ENCODE results near the gene UXS1. TPM values are rescaled to one million over a fixed set of nuclear protein-coding genes. Genes with fewer than 3 reads are reported as not detected.

Gene UXS1
- total and polyA plus RNA-seq, 2 donors (not counting 3 experiments of a cell fraction or from before 2014, with no cell fraction given) = 34.2 to 43.2 TPM

DNA sequence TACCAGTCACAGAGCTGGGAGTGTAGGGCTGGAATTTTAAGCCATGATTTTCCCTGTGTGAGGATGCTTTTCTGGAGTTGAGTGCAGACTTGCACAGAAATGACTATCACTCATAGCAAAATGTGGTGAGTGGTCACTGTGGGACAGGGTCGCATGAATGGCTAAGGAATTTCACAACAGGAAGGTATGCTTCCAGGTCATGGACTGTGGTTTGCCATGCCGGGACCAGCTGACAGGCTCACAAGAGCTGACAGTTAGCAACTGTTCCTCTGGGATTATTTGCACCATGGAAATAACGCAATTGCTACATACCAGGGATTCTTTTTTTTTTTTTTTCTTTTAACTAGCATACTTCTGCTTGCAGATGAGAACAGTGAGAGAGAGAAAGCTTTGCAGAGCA is 3.8 kb upstream of the UXS1 start:
- intact Hi-C loops (cut with micrococcal nuclease) (loop anchor here (10.0 kb wide), 2 partner anchors 803 to 873 kb away; partner anchors contain the start of genes FHL2 and TGFBRAP1), dilution Hi-C loops (cut with MboI; ENCODE audit: extremely low pct_ligation_motif_present, low sequenced_read_pairs) (no loop called here)
- no peak for TF ChIP-seq GATA2 (IDR thresholded peaks at IDR 0.05; ENCODE audit: insufficient read depth, insufficient read length, low read depth, low read length)
- TF ChIP-seq JUN (IDR thresholded peaks at IDR 0.05; ENCODE audit: borderline replicate concordance, insufficient read depth, insufficient read length, low read depth) = no peak
- Histone ChIP-seq H4K20me1 (replicated peaks; ENCODE audit: control insufficient read depth, extremely low read depth, insufficient read depth, low read length) (no peaks in the 10 kb centered on the region), H3K79me2 (ENCODE audit: control insufficient read depth, insufficient read depth, low read length) (no peaks in the 10 kb centered on the region), H3K9ac (replicated peaks; ENCODE audit: extremely low read depth, insufficient read depth, low read length) (no peak overlapping the region), H3K9me3 (replicated peaks; ENCODE audit: control insufficient read depth, insufficient read depth, low read length) (no peaks in the 10 kb centered on the region), H3K27ac (ENCODE audit: insufficient read depth, low read depth, low read length) (no peak overlapping the region), H3K4me1 (ENCODE audit: control insufficient read depth, extremely low read depth, insufficient read depth, low read length) (peaks cover 8% of the 10 kb centered on the region), H3K27me3 (ENCODE audit: control insufficient read depth in 2 of 2, insufficient read depth in 2 of 2, low read length in 2 of 2) (peaks cover 2 to 12% of the 10 kb centered on the region in 2 experiments), H3K4me3 (replicated peaks in 1 of 3; ENCODE audit: insufficient read depth in 1 of 3, low read depth in 1 of 3, low read length in 3 of 3) (no peak overlapping the region), H3K9me1 (replicated peaks; ENCODE audit: control insufficient read depth, extremely low read depth, insufficient read depth, low read length) (no peaks in the 10 kb centered on the region), H3K36me3 (ENCODE audit: control insufficient read depth in 2 of 2, extremely low read depth in 1 of 2, insufficient read depth in 2 of 2, low read length in 2 of 2) (no peaks in the 10 kb centered on the region), H3K4me2 (ENCODE audit: insufficient read depth, low read length) (no peak overlapping the region), H2AFZ (ENCODE audit: low read depth, low read length) (no peak overlapping the region)
- FAIRE-seq (no peak), DNase-seq (ENCODE audit: low read depth, low spot score) (no peak)
- no TSS peak for BruUV-seq (replicated peaks)
- POLR2A ChIA-PET = no interaction called here
- CTCF ChIA-PET = no interaction called here

DNA sequence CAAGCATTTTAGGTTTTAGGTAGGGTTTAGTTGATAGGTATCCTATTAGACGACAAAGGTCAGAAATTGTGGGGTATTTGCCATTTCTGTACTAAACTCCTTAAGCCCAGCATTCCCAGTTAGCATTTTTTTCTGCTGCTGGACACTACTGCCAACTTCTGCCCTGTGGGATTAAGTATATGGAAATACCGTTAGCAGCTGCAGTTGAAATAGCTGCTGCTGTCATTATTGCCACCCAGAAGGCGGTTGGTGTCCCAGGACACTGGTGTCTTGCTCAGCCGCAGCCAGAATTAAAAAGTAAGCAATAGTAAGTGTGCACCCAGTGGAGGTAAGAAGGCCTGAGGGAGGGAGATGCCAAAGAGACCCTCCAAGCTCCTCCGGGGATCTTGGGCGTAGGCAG is 1.9 kb upstream of the UXS1 start:
- Histone ChIP-seq H4K20me1 (replicated peaks; ENCODE audit: control insufficient read depth, extremely low read depth, insufficient read depth, low read length) (no peaks in the 10 kb centered on the region), H3K36me3 (ENCODE audit: control insufficient read depth in 2 of 2, extremely low read depth in 1 of 2, insufficient read depth in 2 of 2, low read length in 2 of 2) (no peaks in the 10 kb centered on the region), H3K79me2 (ENCODE audit: control insufficient read depth, insufficient read depth, low read length) (peaks cover 5% of the 10 kb centered on the region), H3K9ac (replicated peaks; ENCODE audit: extremely low read depth, insufficient read depth, low read length) (no peak overlapping the region), H3K4me3 (replicated peaks in 1 of 3; ENCODE audit: insufficient read depth in 1 of 3, low read depth in 1 of 3, low read length in 3 of 3) (no peak overlapping the region), H3K27me3 (ENCODE audit: control insufficient read depth in 2 of 2, insufficient read depth in 2 of 2, low read length in 2 of 2) (peaks cover 2 to 12% of the 10 kb centered on the region in 2 experiments), H3K4me1 (ENCODE audit: control insufficient read depth, extremely low read depth, insufficient read depth, low read length) (peaks cover 12% of the 10 kb centered on the region), H3K9me1 (replicated peaks; ENCODE audit: control insufficient read depth, extremely low read depth, insufficient read depth, low read length) (no peaks in the 10 kb centered on the region), H3K9me3 (replicated peaks; ENCODE audit: control insufficient read depth, insufficient read depth, low read length) (no peaks in the 10 kb centered on the region), H3K4me2 (ENCODE audit: insufficient read depth, low read length) (no peak overlapping the region), H3K27ac (ENCODE audit: insufficient read depth, low read depth, low read length) (no peak overlapping the region), H2AFZ (ENCODE audit: low read depth, low read length) (no peak overlapping the region)
- no TSS peak for BruUV-seq (replicated peaks)
- DNase-seq (ENCODE audit: low read depth, low spot score) (no peak), FAIRE-seq (no peak)
- dilution Hi-C loops (cut with MboI; ENCODE audit: extremely low pct_ligation_motif_present, low sequenced_read_pairs) = no loop called here
- TF ChIP-seq POLR2A (IDR thresholded peaks at IDR 0.05; ENCODE audit: low read depth, low read length) (no peak), MYC (IDR thresholded peaks at IDR 0.05; ENCODE audit: low read depth, low read length) (no peak), EZH2 (IDR thresholded peaks at IDR 0.05; ENCODE audit: borderline replicate concordance, low read depth, low read length, severe bottlenecking) (no peak), POLR2AphosphoS5 (IDR thresholded peaks at IDR 0.05; ENCODE audit: insufficient read depth, low read depth, low read length) (no peak), JUN (IDR thresholded peaks at IDR 0.05; ENCODE audit: borderline replicate concordance, insufficient read depth, insufficient read length, low read depth) (no peak), GATA2 (IDR thresholded peaks at IDR 0.05; ENCODE audit: insufficient read depth, insufficient read length, low read depth, low read length) (no peak), FOS (IDR thresholded peaks at IDR 0.05; ENCODE audit: borderline replicate concordance, insufficient read depth, low read length) (no peak)
- TF ChIP-seq, protein P1, sequence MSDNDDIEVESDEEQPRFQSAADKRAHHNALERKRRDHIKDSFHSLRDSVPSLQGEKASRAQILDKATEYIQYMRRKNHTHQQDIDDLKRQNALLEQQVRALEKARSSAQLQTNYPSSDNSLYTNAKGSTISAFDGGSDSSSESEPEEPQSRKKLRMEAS (IDR thresholded peaks at IDR 0.05; ENCODE audit: insufficient read depth, insufficient read length) = no peak
- TF ChIP-seq, protein P2, sequence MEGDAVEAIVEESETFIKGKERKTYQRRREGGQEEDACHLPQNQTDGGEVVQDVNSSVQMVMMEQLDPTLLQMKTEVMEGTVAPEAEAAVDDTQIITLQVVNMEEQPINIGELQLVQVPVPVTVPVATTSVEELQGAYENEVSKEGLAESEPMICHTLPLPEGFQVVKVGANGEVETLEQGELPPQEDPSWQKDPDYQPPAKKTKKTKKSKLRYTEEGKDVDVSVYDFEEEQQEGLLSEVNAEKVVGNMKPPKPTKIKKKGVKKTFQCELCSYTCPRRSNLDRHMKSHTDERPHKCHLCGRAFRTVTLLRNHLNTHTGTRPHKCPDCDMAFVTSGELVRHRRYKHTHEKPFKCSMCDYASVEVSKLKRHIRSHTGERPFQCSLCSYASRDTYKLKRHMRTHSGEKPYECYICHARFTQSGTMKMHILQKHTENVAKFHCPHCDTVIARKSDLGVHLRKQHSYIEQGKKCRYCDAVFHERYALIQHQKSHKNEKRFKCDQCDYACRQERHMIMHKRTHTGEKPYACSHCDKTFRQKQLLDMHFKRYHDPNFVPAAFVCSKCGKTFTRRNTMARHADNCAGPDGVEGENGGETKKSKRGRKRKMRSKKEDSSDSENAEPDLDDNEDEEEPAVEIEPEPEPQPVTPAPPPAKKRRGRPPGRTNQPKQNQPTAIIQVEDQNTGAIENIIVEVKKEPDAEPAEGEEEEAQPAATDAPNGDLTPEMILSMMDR (IDR thresholded peaks at IDR 0.05; ENCODE audit: extremely low read depth in 1 of 2, insufficient read depth in 1 of 2, low read depth in 1 of 2, low read length in 2 of 2) = no peak
- CTCF ChIA-PET = no interaction called here
- POLR2A ChIA-PET = no interaction called here
- intact Hi-C loops (cut with micrococcal nuclease) = loop anchor here (2.0 to 10.0 kb wide), 3 partner anchors 91 to 871 kb away; partner anchors contain the start of genes FHL2 and TGFBRAP1
